Mammary epithelial cell (primary cell): ENCODE data around the gene C3orf70.

Source experiments
- EZH2 ChIP-seq: IDR thresholded peaks from 2 replicates; pipeline ENCODE4 v1.6.1; 2012; ENCODE audit warnings: low read length, inconsistent platforms, borderline replicate concordance
- TF ChIP-seq, protein P1 (sequence below), 2 donors: IDR thresholded peaks in 1 of 2; conservative IDR thresholded peaks in 1 of 2; 2 replicates each; pipeline ENCODE4 v1.5.1; 2011 to 2012; ENCODE audit warnings: inconsistent platforms in 2 of 2, low read length in 2 of 2, mild to moderate bottlenecking in 2 of 2, control low read depth in 1 of 2, low read depth in 1 of 2; ENCODE audit not compliant: insufficient read depth in 1 of 2; ENCODE audit errors: extremely low read depth in 1 of 2

DNA sequence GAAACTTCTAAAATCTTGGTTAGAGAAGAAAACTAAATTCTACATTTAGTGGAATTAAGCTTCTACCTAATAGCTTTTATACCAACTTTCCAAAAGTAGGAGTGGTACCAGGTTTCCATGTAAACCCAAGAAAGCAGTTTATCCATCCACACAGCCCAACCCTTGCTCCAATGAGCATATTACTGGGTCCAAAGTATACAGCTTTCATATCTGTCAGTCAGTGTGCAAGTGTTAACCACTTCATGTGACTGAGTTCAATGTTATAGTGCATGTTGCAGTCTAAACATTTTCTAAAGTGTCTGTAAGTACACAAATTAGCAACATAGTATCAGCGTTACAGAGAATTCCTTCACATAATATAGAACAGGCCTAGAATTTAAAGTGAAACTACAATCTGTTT is 73.2 kb downstream of the C3orf70 start:
- TF ChIP-seq, protein P1, sequence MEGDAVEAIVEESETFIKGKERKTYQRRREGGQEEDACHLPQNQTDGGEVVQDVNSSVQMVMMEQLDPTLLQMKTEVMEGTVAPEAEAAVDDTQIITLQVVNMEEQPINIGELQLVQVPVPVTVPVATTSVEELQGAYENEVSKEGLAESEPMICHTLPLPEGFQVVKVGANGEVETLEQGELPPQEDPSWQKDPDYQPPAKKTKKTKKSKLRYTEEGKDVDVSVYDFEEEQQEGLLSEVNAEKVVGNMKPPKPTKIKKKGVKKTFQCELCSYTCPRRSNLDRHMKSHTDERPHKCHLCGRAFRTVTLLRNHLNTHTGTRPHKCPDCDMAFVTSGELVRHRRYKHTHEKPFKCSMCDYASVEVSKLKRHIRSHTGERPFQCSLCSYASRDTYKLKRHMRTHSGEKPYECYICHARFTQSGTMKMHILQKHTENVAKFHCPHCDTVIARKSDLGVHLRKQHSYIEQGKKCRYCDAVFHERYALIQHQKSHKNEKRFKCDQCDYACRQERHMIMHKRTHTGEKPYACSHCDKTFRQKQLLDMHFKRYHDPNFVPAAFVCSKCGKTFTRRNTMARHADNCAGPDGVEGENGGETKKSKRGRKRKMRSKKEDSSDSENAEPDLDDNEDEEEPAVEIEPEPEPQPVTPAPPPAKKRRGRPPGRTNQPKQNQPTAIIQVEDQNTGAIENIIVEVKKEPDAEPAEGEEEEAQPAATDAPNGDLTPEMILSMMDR (conservative IDR thresholded peaks at IDR 0.05 in 1 of 2, IDR thresholded peaks at IDR 0.05 in 1 of 2; ENCODE audit: extremely low read depth in 1 of 2, insufficient read depth in 1 of 2, low read depth in 1 of 2, low read length in 2 of 2) = no peak
- no peak for TF ChIP-seq EZH2
